Rectal smooth muscle tissue (tissue), 1 donor: Measurements from ENCODE around the gene FERMT1.

Experiments used
- H3K27ac ChIP-seq: one replicate; pipeline ENCODE4 v1.7.0; 2013; ENCODE audit warnings: low read depth, low read length, inconsistent platforms
- H3K27me3 ChIP-seq: one replicate; pipeline ENCODE4 v1.7.0; 2013; ENCODE audit warnings: low read length; ENCODE audit not compliant: control insufficient read depth, insufficient read depth
- H3K36me3 ChIP-seq: one replicate; pipeline ENCODE4 v1.7.0; 2013; ENCODE audit warnings: low read length; ENCODE audit not compliant: control insufficient read depth, insufficient read depth
- H3K4me1 ChIP-seq: one replicate; pipeline ENCODE4 v1.7.0; 2013; ENCODE audit warnings: low read length; ENCODE audit not compliant: control insufficient read depth, insufficient read depth
- H3K4me3 ChIP-seq: one replicate; pipeline ENCODE4 v1.7.0; 2013; ENCODE audit warnings: low read length
- H3K9ac ChIP-seq: one replicate; pipeline ENCODE4 v1.7.0; 2013; ENCODE audit warnings: low read length

FERMT1 gene

DNA sequence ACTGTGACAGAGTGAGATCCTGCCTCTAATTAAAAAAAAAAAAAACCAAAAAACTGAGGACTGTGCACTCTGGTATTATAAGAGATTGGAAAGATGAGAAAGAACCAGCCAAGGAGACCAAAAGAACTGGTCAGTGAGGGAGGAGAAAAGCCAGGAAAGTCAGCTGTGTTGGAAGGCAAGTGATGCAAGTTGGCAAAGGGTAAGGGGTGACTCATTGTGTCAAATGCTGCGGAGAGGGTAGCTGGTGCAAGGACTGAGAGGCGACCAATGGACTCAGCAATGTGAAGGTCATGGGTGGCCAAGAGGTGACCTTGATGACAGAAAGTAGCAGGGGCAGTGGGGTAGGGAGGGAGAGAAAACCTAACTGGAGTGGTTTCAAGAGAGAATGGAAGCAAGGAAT lies 41.6 kb downstream of the FERMT1 start:
- Histone ChIP-seq H3K4me1 (no peaks in the 10 kb centered on the region), H3K36me3 (peaks cover 5% of the 10 kb centered on the region), H3K4me3 (no peak overlapping the region), H3K27ac (no peak overlapping the region), H3K27me3 (no peaks in the 10 kb centered on the region), H3K9ac (no peak overlapping the region)

- H3K27me3 ChIP-seq: no peaks in the 10 kb centered on the region
- peaks cover 3% of the 10 kb centered on the region for H3K36me3 ChIP-seq
- H3K4me1 ChIP-seq: no peaks in the 10 kb centered on the region
- H3K27ac ChIP-seq: no peak overlapping the region
- no peak overlapping the region for H3K9ac ChIP-seq
- no peak overlapping the region for H3K4me3 ChIP-seq
Measured at GRCh38 chr20:6079016-6079415, 43.8 kb downstream of the FERMT1 start.

DNA sequence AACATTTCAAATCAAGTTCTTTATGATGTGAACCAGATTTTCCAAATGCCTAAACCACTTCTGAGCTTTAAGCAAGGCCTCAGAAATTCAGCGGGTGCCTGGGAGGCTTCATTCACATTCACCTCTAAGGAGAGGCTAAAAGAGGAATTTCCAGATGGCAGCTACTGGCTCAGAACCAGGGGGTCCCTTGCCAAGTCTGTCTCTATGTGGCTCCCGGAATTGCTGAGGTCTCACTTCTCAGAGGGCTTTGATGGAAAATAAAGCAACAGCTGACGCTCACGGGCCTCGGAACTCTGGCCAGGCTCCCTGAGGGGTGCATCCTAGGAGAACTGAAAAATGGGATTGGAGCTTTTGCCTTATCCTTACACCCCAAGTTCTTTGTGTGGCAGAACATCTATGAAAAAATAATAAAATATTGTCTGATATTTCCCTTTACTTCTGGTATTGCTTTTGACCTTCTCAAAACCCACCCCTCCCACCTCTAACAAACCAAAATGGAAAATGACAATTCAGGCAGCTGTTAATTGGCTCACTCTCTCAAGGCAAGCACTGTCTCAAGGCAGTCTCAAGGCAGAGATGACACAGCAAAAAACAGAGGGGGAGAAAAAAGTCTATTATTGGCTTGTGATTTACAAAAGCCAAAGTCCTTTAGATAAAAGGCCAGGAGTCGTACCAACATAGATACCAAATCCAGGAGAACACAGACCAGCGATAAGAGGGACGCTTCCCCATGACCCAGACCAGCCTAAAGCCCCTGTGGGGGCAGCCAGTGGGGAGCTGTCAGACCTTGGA lies 47.2 kb downstream of the FERMT1 start:
- peaks cover 3% of the 10 kb centered on the region for H3K36me3 ChIP-seq
- H3K9ac ChIP-seq: no peak overlapping the region
- H3K27ac ChIP-seq: no peak overlapping the region

DNA sequence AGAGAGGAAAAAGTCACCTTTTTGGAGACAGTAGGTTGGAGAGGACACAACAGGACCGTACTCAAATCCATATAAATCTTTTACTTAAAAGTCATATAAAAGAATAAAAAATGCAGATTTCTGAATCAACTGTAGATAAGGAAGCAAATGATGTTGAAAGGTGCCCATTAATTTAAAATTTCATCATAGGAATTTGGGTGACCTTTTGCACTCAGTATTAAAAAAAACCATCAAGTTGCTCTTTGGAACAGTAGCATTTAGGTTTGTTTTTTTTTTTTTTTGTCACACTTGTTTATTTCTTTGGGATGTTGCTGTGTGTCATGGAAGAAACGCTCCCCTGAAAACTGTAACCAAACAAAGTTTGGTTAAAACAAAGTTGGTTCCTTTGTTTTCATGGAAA lies 48.0 kb downstream of the FERMT1 start:
- Histone ChIP-seq H3K9ac (no peak overlapping the region), H3K4me1 (no peaks in the 10 kb centered on the region), H3K27me3 (no peaks in the 10 kb centered on the region), H3K4me3 (no peak overlapping the region), H3K27ac (no peak overlapping the region), H3K36me3 (peaks cover 3% of the 10 kb centered on the region)

More for the DNA sequence above, 47.2 kb downstream of the FERMT1 start:
- no peak overlapping the region for H3K4me3 ChIP-seq
- H3K27me3 ChIP-seq: no peaks in the 10 kb centered on the region
- H3K4me1 ChIP-seq: no peaks in the 10 kb centered on the region

DNA sequence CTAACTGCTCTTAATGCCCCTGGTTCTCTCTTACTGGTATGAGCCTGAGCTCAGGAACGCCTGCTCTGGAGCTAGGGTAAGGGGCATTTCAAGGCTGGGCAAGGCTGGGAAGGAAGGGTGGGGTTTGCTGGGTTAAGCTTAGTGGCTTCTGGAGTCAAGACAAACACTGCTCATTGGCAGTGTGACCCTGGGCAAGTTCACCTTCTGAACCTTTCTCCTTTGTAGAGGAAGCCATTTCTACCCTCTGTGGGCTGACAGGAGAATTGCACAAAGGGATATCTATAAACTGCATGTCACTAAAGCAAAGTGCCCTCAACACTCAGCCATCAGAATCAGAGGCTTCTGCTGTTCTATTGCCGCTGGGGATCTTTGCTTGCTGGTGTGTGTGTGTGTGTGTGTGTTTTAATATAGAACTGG lies 48.7 kb downstream of the FERMT1 start:
- H3K36me3 ChIP-seq: peaks cover 3% of the 10 kb centered on the region
- no peak overlapping the region for H3K9ac ChIP-seq
- H3K27ac ChIP-seq: no peak overlapping the region

GRCh38 chr20:6070829-6071695 lies 51.8 kb downstream of the FERMT1 start:
- Histone ChIP-seq H3K27ac (no peak overlapping the region), H3K4me1 (no peaks in the 10 kb centered on the region), H3K27me3 (no peaks in the 10 kb centered on the region)

More for the DNA sequence above, 48.7 kb downstream of the FERMT1 start:
- no peak overlapping the region for H3K4me3 ChIP-seq
- no peaks in the 10 kb centered on the region for H3K4me1 ChIP-seq
- no peaks in the 10 kb centered on the region for H3K27me3 ChIP-seq

GRCh38 chr20:6069669-6070068 lies 53.2 kb downstream of the FERMT1 start:
- Histone ChIP-seq H3K27ac (no peak overlapping the region), H3K36me3 (no peaks in the 10 kb centered on the region), H3K4me1 (no peaks in the 10 kb centered on the region), H3K4me3 (no peak overlapping the region), H3K27me3 (no peaks in the 10 kb centered on the region), H3K9ac (no peak overlapping the region)

More at GRCh38 chr20:6070829-6071695, 51.8 kb downstream of the FERMT1 start:
- no peak overlapping the region for H3K4me3 ChIP-seq
- H3K36me3 ChIP-seq: no peaks in the 10 kb centered on the region
- no peak overlapping the region for H3K9ac ChIP-seq

DNA sequence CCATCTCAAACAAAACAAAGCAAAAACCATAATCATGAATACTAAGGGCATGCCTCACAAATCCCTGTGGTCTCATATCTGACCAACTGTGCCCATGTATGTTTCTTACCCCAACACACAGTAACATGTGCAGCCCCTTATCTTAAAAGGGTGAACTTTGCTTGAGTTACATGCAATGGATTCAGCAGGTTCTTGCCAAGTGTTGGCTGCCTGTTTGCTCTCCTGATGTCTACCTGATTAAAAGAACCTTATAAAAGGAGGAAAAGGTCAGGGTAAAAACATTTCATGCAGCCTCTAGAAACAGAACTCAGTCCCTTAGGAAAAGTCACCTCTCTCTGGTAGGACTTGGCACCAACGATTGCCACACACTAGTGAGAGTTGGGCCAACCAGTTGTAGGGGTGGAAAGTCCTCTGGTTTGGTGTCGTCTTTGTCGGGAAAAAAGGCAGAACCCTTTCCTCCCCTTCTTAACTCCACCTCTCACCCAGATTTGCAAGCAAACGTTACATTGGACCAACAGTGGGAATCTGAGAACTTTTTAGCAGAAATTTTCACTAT lies 55.0 kb downstream of the FERMT1 start:
- Histone ChIP-seq H3K4me3 (no peak overlapping the region), H3K9ac (no peak overlapping the region)

GRCh38 chr20:6066582-6066981 lies 56.2 kb downstream of the FERMT1 start:
- H3K27me3 ChIP-seq: no peaks in the 10 kb centered on the region
- no peaks in the 10 kb centered on the region for H3K36me3 ChIP-seq
- H3K27ac ChIP-seq: no peak overlapping the region
- no peak overlapping the region for H3K9ac ChIP-seq
- no peaks in the 10 kb centered on the region for H3K4me1 ChIP-seq
- H3K4me3 ChIP-seq: no peak overlapping the region

More for the DNA sequence above, 55.0 kb downstream of the FERMT1 start:
- Histone ChIP-seq H3K36me3 (no peaks in the 10 kb centered on the region), H3K27ac (no peak overlapping the region), H3K4me1 (no peaks in the 10 kb centered on the region), H3K27me3 (no peaks in the 10 kb centered on the region)

- H3K27ac ChIP-seq: no peak overlapping the region
- no peak overlapping the region for H3K4me3 ChIP-seq
- H3K27me3 ChIP-seq: no peaks in the 10 kb centered on the region
- no peaks in the 10 kb centered on the region for H3K36me3 ChIP-seq
- H3K4me1 ChIP-seq: no peaks in the 10 kb centered on the region
- no peak overlapping the region for H3K9ac ChIP-seq
Measured at GRCh38 chr20:6061544-6061943, 61.3 kb downstream of the FERMT1 start.

DNA sequence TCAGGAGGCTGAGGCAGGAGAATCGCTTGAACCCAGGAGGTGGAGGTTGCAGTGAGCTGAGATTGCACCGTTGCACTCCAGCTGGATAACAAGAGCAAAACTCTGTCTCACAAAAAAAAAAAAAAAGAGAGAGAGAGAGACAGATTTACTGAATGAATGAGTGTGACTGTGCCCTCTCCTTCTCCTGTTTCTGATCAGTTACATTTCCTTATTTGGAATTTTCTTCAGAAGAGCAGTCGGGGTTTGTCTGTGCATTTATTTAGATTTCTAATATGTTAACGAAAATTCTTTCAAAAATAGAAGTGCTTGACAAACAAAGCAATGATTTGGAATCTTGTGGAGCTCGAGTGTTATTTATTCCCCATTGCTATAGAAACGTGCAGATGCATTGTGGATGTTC lies 62.6 kb downstream of the FERMT1 start:
- H3K36me3 ChIP-seq: no peaks in the 10 kb centered on the region
- H3K27ac ChIP-seq: no peak overlapping the region
- H3K4me1 ChIP-seq: no peaks in the 10 kb centered on the region
- H3K9ac ChIP-seq: no peak overlapping the region
- no peak overlapping the region for H3K4me3 ChIP-seq
- peaks cover 5% of the 10 kb centered on the region for H3K27me3 ChIP-seq

DNA sequence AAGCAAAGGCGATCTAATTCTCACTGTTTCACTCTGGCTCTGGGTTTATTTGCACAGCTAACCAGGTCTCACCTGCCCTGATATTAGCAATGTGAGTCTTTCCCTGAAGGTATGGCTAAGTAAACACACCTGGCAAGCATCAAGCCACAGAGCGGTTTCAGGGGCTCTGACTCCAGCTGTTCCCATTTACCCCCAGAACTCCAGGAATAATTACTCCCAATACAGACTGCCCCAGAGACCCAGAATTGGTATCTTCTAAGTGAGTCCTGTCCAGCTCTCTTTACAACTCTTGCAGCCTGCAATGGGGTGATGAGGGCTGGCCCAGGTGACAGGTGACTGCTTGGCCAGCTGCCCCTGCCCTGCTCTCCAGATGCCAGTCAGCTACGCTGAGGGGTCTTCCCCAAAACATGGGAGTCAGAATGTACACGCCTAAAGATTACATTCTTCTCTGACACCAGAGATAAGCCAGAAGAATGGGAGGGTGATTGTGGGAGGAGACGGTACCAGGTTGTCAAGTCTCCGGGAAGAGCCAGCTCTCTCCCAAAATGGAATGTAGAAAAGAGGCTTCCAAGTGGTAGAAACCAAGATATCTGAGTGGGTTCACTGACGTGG lies 64.0 kb downstream of the FERMT1 start:
- no peak overlapping the region for H3K27ac ChIP-seq
- H3K36me3 ChIP-seq: no peaks in the 10 kb centered on the region
- H3K4me1 ChIP-seq: no peaks in the 10 kb centered on the region
- peaks cover 5% of the 10 kb centered on the region for H3K27me3 ChIP-seq
- no peak overlapping the region for H3K9ac ChIP-seq
- no peak overlapping the region for H3K4me3 ChIP-seq
